Activated CD8-positive, alpha-beta memory T cell treated with anti-CD3 and anti-CD28 coated beads, Interleukin-2, amount 10 ng/mL, durations not matched to agents 7 days and 5 days (primary cell): Measurements from ENCODE around the gene MAML3. TPM values are rescaled to one million over a fixed set of nuclear protein-coding genes. Genes with fewer than 3 reads are reported as not detected.

Experiments
- ATAC-seq: fragments of 150-1000 bp; cut with Tn5 transposase; one replicate; pipeline ENCODE4 v1.10.0; 2021; ENCODE audit warnings: moderate library complexity
- CTCF ChIA-PET: fragments of 350-600 bp; sonication (Branson Sonifier 250); formaldehyde crosslinking; loops from one replicate; lab custom pipeline; 2021; ENCODE audit warnings: antibody characterized with exemption; lab: Charles Lee
- DNase-seq: peaks from one replicate; pipeline ENCODE4 v3.0.0-alpha.2; 2020
- H3K27ac Mint-ChIP-seq: one replicate; pipeline ENCODE4 v1.8.0; 2021; ENCODE audit warnings: mild to moderate bottlenecking, mixed read lengths
- H3K27me3 Mint-ChIP-seq: one replicate; pipeline ENCODE4 v1.8.0; 2021; ENCODE audit warnings: mixed read lengths
- H3K36me3 Mint-ChIP-seq: one replicate; pipeline ENCODE4 v1.8.0; 2021; ENCODE audit warnings: mild to moderate bottlenecking, mixed read lengths
- H3K4me1 Mint-ChIP-seq: one replicate; pipeline ENCODE4 v1.8.0; 2021; ENCODE audit warnings: mixed read lengths
- H3K4me3 Mint-ChIP-seq: one replicate; pipeline ENCODE4 v1.8.0; 2021; ENCODE audit warnings: mild to moderate bottlenecking, moderate library complexity, mixed read lengths
- H3K9me3 Mint-ChIP-seq: one replicate; pipeline ENCODE4 v1.8.0; 2022; ENCODE audit warnings: low read depth, mixed read lengths
- total RNA-seq, 2 experiments: library from RNA; stranded (reverse); gene quantifications; one replicate each; pipeline ENCODE4 v1.2.3, GENCODE V29; 2021

The MAML3 gene
- total RNA-seq, 2 experiments from 2014 or later, result 1.8 to 4.3 TPM

DNA sequence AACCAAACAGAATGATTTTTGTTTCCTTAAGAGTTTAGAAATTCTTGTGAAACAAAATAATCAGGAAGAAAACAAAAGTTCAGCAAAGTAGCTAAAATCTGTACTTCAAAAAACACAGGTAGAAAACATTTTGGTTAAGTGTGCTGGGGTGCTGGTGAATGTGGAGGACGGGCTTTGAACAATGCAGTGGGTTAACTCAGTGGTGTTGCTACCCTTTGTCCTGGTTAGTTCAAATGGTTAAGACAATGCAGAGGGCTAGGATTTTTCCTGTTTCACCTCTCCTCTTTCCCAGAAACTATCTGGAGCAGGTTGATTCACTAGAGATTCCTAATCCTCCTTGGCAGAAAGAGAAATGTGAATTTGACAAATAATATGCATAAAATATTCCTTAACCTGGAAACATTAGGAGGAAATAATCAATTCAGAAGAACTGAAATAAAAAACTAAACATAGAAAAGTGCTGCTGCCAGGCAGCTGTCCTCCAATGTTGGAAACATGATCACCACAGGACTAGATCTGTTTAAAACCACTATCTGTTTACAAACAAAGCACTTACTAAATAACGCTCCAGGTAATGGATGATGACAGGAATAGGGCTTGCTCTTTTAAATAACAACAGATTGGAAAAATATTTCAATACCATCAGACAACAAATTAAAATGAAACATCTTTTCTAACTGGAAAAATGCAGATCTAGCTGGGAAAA is 148.9 kb downstream of the MAML3 start:
- H3K4me3 Mint-ChIP-seq, result no peak overlapping the region
- CTCF ChIA-PET, result interaction anchor here (2.5 kb wide), 1 partner anchor 8 kb away, joined by 9 read pairs; no protein-coding TSS in a partner anchor

DNA sequence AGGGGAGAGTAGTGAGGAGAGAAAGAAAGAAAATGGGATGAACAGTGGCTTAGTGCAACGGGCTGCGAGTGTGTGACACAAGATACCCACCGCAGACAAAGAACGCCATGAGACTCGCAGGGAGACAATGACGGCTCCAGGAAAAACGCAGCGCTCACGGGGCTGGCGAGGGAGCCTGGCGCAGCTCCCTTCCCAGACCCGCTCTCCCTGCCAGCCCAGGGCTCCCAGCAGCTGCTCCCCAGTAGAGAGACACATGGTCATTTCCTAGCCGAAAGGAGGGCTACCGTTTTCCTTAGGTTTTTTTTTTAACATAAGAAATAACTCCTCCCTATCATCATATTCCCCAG is 149.5 kb downstream of the MAML3 start:
- no peaks in the 10 kb centered on the region for H3K4me1 Mint-ChIP-seq
- H3K9me3 Mint-ChIP-seq, result no peaks in the 10 kb centered on the region
- H3K27ac Mint-ChIP-seq, result no peak overlapping the region
- CTCF ChIA-PET, result interaction anchor here (2.5 kb wide), 1 partner anchor 8 kb away, joined by 9 read pairs; no protein-coding TSS in a partner anchor
- peaks cover 33% of the 10 kb centered on the region for H3K27me3 Mint-ChIP-seq
- no peaks in the 10 kb centered on the region for H3K36me3 Mint-ChIP-seq
- DNase-seq (no peak), ATAC-seq (no peak)
- H3K4me3 Mint-ChIP-seq, result no peak overlapping the region

More for the DNA sequence above, 148.9 kb downstream of the MAML3 start:
- Mint-ChIP-seq H3K36me3 (no peaks in the 10 kb centered on the region), H3K27me3 (peaks cover 33% of the 10 kb centered on the region), H3K27ac (no peak overlapping the region), H3K4me1 (no peaks in the 10 kb centered on the region), H3K9me3 (no peaks in the 10 kb centered on the region)
- ATAC-seq (no peak), DNase-seq (no peak)

DNA sequence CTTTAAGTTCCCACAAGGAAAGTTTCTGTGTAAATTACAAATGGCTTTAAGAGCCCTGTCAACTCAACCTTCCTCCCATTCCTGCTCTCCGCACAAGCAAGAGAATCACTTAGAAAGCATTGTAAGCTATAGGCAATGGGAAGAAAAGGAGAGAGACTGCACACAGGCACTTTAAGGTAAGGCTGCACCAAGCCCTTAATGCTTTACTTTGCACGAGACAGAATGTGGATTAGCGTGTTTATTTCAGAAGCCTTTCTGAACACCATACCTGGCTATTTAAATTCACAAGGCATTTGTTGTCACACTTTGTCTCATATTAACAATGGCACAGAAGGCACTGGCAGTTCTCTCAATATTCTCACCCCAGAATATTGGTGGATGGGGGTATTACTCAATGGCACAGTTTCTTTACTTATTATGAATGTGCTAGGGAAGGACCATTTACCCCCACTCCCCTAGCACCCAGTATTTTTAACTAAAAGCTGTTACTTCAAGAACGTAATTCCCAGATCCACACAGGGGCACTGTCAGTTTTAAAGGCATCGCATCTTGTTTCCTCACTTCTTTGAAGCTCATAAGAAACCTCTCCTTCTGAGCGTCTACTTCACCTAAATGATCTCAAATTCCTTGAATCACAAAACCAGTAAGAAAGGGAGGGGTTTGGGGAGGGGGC is 150.0 kb downstream of the MAML3 start:
- Mint-ChIP-seq H3K27me3 (peaks cover 34% of the 10 kb centered on the region), H3K27ac (no peak overlapping the region), H3K36me3 (no peaks in the 10 kb centered on the region), H3K4me1 (no peaks in the 10 kb centered on the region), H3K9me3 (no peaks in the 10 kb centered on the region), H3K4me3 (no peak overlapping the region)
- ATAC-seq (no peak), DNase-seq (no peak)
- CTCF ChIA-PET, result interaction anchor here (2.5 kb wide), 1 partner anchor 9 kb away, joined by 9 read pairs; no protein-coding TSS in a partner anchor

DNA sequence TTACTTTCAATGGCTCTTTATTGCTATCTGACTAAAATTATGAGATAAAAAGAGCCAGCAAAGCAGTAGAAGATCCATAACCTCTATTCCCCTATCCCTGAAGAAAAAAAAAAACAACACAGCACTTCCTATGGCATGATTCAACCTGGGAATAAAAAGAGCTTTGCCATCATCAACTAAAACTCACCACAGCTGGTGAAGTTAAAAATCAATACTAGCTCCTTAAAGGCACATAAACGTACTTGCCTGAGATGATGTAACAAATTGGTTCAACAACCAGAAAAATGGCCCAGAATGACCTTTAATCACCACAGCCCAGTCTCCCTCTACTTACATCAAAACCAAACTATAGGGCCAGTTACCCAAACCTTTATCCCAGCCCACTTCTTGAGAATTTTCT is 153.8 kb downstream of the MAML3 start:
- Mint-ChIP-seq H3K36me3 (no peaks in the 10 kb centered on the region), H3K4me3 (no peak overlapping the region)
- ATAC-seq, result no peak

DNA sequence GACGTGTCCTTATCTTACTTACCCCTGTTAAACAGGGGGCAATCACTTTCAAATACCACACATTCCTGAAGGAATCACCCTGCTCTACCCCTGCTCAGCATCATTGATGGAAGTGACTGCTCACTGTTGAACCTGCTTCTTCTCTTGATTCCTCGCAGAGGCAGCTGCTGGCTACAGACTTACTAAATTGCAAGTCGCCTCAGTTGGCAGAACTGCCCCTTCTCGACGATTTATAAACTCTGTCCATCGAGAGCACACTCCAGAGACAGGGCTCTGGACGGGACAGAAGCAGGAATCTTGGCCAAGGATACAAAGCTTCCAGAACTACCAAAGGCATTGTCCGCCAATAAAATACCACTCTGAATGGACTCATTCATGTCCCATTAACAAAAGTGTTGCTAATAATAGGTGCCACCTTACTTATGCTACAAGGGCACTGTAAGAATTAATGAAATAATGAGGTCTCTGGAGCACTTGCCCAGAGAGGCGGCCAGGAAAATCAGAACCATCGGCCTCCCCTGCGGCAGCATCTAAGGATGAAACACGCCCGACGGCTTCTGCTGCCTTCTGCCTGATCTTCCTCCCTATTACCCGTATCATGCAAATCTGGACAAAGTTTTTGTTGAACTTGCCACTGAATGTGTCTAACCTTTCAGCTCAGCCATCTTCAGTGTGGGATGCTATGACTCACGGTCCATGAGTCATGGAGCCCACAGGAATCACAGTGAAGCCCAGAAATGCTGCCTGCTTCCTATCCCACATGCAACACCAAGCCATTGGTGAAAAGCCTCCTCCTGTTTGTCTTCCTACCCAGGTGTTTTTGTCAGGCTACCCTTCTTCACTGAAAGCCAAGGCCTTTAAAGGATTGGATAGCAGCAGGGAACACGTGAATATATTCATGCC is 164.9 kb downstream of the MAML3 start:
- Mint-ChIP-seq H3K4me1 (peaks cover 7% of the 10 kb centered on the region), H3K36me3 (peaks cover 3% of the 10 kb centered on the region), H3K27me3 (peaks cover 21% of the 10 kb centered on the region), H3K9me3 (no peaks in the 10 kb centered on the region), H3K4me3 (no peak overlapping the region), H3K27ac (no peak overlapping the region)
- DNase-seq (no peak), ATAC-seq (no peak)
- CTCF ChIA-PET, result interaction anchor here (0.7 kb wide), 1 partner anchor 468 kb away, joined by 3 read pairs; no protein-coding TSS in a partner anchor

More for the DNA sequence above, 153.8 kb downstream of the MAML3 start:
- DNase-seq, result no peak
- CTCF ChIA-PET, result no interaction called here
- H3K9me3 Mint-ChIP-seq, result peaks cover 2% of the 10 kb centered on the region
- no peaks in the 10 kb centered on the region for H3K4me1 Mint-ChIP-seq
- H3K27ac Mint-ChIP-seq, result no peak overlapping the region
- peaks cover 41% of the 10 kb centered on the region for H3K27me3 Mint-ChIP-seq

DNA sequence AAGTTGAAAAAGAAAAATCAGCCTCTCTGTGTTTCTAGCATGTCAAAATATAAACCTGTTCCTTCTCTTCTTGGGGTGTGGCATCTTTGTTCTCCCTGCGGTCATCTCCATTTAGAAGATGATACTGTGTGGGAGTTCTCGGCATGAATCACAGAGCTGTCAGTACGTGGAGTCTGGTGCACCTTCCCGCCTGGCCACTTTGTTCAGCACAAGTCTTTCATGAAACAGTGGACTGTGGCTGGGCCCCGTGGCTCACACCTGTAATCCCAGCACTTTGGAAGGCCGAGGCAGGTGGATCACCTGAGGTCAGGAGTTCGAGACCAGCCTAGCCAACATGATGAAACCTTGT is 166.5 kb downstream of the MAML3 start:
- no peak for DNase-seq
- no peak for ATAC-seq
- H3K4me3 Mint-ChIP-seq, result no peak overlapping the region
- H3K36me3 Mint-ChIP-seq, result peaks cover 6% of the 10 kb centered on the region
- H3K4me1 Mint-ChIP-seq, result peaks cover 7% of the 10 kb centered on the region
- no peaks in the 10 kb centered on the region for H3K9me3 Mint-ChIP-seq
- no peak overlapping the region for H3K27ac Mint-ChIP-seq
- CTCF ChIA-PET, result interaction anchor here (0.7 kb wide), 1 partner anchor 304 kb away, joined by 3 read pairs; no protein-coding TSS in a partner anchor
- H3K27me3 Mint-ChIP-seq, result peaks cover 27% of the 10 kb centered on the region

DNA sequence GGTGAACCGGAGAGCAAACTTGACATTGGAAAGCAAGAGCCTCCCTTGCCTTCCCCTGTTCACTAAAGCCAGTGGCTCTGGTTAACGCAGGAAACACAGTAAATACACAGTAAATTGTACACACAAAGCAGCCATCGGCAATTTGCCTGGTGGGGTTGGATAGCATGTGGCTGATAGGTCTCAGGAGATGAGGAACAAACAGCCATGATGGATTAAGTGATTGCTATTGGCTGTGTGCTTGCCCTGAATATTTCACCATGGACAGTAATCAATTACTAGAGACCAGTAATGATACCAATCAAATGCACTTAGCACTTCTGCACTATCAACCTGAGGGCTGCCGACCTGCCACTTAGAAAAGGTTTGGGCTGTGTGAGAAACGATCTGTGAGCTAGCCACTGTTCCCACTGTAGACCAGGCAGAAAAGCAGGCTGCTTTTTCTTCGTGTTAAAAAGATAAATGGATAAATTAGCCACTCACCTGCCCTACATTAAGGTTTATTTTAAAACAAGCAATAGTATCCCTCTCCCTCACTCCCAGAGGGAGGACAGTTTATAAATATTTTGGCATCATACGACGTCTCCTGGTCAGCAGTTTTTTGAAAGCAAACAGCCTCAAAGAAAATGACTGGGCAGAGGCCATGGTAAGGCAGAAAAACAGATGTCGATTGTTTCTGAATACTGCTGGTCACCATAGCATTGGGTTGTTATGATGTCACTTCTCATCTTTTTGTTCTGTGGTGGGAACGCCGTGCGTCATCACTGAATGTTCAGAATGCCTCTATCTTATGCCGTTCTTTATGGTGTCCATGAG is 167.1 kb downstream of the MAML3 start:
- Mint-ChIP-seq H3K27ac (no peak overlapping the region), H3K4me1 (peaks cover 7% of the 10 kb centered on the region), H3K9me3 (no peaks in the 10 kb centered on the region), H3K36me3 (peaks cover 5% of the 10 kb centered on the region), H3K27me3 (peaks cover 24% of the 10 kb centered on the region), H3K4me3 (no peak overlapping the region)
- DNase-seq (no peak), ATAC-seq (no peak)
- CTCF ChIA-PET, result interaction anchor here (0.7 kb wide), 1 partner anchor 304 kb away, joined by 3 read pairs; no protein-coding TSS in a partner anchor

DNA sequence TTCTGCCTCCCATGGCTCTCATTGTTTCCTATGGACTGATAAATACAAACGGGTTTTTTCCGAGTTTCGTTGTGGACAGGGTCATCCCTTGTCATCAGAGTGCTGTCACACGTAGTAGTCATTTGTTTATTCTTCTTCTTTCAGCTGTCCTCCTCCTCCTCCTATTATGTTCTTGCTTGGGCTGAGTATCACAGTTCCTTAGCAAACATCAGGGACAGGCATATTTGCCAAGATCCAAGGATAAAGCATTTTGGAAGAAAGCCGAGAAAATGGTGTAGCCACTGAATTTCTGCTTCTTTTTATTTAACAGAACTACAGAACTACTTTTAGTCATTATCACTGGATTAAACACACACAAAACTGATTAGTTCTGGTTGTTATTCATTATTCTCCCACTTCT is 167.9 kb downstream of the MAML3 start:
- Mint-ChIP-seq H3K4me1 (peaks cover 7% of the 10 kb centered on the region), H3K4me3 (no peak overlapping the region), H3K27me3 (peaks cover 23% of the 10 kb centered on the region), H3K9me3 (no peaks in the 10 kb centered on the region), H3K27ac (no peak overlapping the region), H3K36me3 (peaks cover 5% of the 10 kb centered on the region)
- DNase-seq (no peak), ATAC-seq (no peak)
- CTCF ChIA-PET, result no interaction called here

DNA sequence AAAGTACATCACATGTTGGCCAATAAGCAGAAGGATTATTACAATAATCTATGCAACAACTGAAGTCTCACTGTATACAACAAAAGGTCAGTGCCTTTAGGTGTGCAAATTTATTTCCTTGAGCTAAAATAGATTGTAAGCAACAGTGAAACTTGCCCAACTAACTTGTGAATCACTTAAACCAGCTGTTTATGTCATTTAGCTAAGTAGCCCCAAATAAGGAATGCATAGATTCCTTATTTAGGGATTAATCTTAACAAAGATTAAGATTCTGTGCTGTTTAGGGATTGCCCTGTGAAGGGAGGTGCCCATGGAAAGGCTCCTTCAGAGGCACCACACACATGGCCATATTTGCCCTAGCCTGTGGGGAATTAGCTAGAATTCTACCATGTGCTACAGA is 168.6 kb downstream of the MAML3 start:
- CTCF ChIA-PET, result interaction anchor here (1.4 kb wide), 1 partner anchor 10 kb away, joined by 4 read pairs; no protein-coding TSS in a partner anchor
- ATAC-seq, result no peak

DNA sequence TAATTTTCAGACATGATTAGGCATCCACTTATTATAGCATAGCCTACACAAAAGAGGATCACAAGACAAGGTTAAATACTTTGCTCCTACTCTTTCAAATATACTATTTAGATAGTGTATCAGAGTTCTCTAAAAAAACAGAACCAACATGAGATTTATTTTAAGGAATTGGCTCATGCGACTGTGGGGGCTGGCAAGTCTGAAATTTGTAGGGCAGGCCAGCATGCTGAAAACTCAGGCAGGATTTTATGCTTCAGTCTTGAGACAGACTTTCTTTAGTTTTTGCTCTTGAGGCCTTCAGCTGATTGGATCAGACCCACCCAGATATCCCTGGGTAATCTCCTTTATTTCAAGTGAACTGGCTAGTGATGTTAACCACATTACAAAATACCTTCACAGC is 169.5 kb downstream of the MAML3 start:
- no peaks in the 10 kb centered on the region for H3K9me3 Mint-ChIP-seq

More for the DNA sequence above, 168.6 kb downstream of the MAML3 start:
- Mint-ChIP-seq H3K9me3 (no peaks in the 10 kb centered on the region), H3K4me1 (peaks cover 7% of the 10 kb centered on the region), H3K4me3 (no peak overlapping the region), H3K27ac (no peak overlapping the region), H3K36me3 (peaks cover 5% of the 10 kb centered on the region), H3K27me3 (peaks cover 21% of the 10 kb centered on the region)
- no peak for DNase-seq

DNA sequence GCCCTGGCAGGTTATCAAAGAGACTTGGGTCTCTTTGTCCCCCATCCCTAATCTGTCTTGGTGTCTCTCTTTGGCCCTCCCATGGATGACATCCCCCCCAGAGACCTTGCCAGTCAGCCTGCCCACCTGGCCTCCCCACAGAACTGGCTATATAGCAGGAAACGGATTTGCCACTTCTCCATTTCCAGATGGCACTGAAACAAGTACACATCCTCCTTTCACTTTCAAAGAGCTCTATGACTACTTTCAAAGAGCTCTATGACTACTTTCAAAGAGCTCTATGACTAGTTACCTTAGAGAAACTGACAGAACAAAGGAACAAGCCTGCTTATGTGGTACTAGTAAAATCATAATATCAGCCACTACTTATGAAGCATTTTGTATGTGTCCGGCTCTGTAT is 175.3 kb downstream of the MAML3 start:
- CTCF ChIA-PET, result interaction anchor here (0.9 kb wide), 1 partner anchor 28 kb away, joined by 4 read pairs; no protein-coding TSS in a partner anchor
- H3K27me3 Mint-ChIP-seq, result peaks cover 2% of the 10 kb centered on the region
- peaks cover 9% of the 10 kb centered on the region for H3K36me3 Mint-ChIP-seq
- peak overlapping the region; percentile 35 for H3K27ac Mint-ChIP-seq
- H3K4me1 Mint-ChIP-seq, result peaks cover 45% of the 10 kb centered on the region
- no peaks in the 10 kb centered on the region for H3K9me3 Mint-ChIP-seq
- ATAC-seq, result peak; percentile 79
- DNase-seq, result no peak
- no peak overlapping the region for H3K4me3 Mint-ChIP-seq

More for the DNA sequence above, 169.5 kb downstream of the MAML3 start:
- ATAC-seq, result no peak
- Mint-ChIP-seq H3K27me3 (peaks cover 21% of the 10 kb centered on the region), H3K4me1 (peaks cover 5% of the 10 kb centered on the region), H3K4me3 (no peak overlapping the region), H3K27ac (no peak overlapping the region), H3K36me3 (peaks cover 7% of the 10 kb centered on the region)
- CTCF ChIA-PET, result interaction anchor here (1.4 kb wide), 1 partner anchor 11 kb away, joined by 4 read pairs; no protein-coding TSS in a partner anchor
- DNase-seq, result no peak

DNA sequence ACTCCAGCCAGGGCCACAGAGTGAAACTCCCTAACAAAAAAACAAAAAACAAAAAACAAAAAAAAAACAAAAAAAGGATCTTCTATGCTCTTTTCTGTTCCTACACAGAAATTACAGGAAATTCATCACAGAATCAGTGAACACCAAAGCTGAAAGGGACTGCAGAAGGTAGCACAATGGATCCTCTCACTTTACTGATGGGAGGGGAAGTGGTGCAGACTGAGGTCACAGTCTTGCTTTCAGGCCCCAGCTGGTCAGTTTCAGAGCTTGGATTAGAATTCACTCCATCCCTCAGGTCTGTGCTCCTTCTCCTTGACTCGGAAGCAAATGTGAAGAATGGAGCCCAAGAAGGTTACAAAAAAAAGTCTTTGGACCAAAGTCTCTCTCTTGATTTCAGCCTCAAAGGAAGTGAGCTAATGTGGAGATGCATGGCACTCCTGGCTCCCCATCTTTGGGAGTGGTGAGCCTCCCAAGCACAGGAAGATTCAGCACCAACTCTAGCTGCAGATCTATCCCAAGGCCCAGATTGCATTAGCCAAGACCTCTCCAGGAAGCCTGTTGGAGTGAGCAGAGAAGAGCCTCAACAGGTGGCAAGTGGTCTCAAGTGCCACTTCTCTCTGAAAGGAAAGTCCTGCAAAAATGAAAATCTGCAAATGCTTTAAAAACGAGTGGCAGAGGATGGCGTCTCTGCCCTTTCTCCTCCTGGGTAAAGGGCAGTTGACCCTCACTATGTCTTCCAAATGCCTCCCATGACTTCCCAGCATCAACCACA is 176.0 kb downstream of the MAML3 start:
- Mint-ChIP-seq H3K4me1 (peaks cover 52% of the 10 kb centered on the region), H3K27me3 (no peaks in the 10 kb centered on the region), H3K9me3 (no peaks in the 10 kb centered on the region), H3K4me3 (no peak overlapping the region), H3K27ac (no peak overlapping the region), H3K36me3 (peaks cover 9% of the 10 kb centered on the region)
- CTCF ChIA-PET, result no interaction called here
- ATAC-seq (no peak), DNase-seq (no peak)
